HS-27A (cell line): Measurements from ENCODE around the gene HIC1.

ENCODE experiments used
- DNase-seq: peaks from one replicate; pipeline ENCODE4 v3.0.0-alpha.2; 2012; ENCODE audit warnings: low read depth, missing footprints

HIC1 gene

DNA sequence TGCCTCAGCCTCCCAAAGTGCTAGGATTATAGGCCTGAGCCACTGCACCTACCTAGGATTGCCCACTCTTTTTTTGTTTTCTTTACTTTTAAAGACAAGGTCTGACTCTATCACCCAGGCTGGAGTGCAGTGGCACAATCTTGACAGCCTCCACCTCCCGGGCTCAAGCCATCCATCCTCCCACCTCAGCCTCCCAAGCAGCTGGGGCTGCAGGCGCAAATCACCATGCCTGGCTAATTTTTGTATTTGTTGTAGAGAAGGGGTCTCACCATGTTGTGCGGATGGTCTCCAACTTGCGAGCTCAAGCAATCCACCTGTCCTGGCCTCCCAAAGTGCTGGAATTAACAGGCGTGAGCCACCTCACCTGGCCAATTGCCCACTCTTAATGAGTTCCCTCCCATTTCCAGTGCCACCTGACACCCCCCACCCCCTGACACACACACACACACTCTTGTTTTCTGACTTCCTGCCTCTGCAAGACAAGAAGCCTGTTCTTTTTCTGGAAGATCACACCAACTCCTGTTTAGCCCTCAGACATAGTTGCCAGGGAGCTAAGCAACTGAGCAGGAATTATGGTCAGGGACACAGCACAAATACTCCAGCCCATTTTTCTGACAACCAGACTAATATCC lies 10.5 kb upstream of the HIC1 start:
- no peak for DNase-seq

DNA sequence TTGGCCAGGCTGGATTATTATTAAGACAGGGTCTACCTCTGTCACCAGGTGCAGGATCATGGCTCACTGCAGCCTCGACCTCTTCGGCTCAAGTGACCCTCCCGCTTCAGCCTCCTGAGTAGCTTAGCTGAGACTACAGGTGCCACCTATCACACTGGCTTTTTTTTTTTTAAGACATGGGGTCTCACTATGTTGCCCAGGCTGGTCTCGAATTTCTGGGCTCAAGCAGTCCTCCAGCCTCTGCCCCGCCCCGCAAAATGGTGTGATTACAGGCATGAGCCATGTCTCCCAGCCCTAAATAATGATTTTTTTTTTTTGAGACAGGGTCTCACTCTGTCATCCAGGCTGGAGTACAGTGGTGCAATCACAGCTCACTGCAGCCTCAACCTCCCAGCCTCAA lies 7.3 kb upstream of the HIC1 start:
- DNase-seq = no peak

DNA sequence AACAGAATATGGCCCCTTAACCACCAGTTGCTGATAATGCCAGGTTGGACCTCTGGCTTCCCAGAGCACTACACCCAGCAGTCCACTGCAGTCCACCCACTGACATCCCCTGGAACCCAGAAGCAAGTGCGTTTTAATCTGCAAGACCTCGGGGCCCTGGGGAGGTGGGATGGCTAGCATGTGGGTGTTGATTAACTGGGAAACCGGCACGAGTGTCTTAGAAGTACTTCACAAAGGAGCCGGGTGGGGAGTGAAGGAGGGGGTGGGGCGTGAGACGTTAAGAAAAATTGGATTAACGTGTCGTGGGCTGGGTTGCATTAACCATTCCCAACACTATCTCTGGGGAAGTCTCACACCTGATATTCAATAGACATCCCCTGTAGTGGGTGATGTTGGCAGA lies 6.1 kb upstream of the HIC1 start:
- no peak for DNase-seq

DNA sequence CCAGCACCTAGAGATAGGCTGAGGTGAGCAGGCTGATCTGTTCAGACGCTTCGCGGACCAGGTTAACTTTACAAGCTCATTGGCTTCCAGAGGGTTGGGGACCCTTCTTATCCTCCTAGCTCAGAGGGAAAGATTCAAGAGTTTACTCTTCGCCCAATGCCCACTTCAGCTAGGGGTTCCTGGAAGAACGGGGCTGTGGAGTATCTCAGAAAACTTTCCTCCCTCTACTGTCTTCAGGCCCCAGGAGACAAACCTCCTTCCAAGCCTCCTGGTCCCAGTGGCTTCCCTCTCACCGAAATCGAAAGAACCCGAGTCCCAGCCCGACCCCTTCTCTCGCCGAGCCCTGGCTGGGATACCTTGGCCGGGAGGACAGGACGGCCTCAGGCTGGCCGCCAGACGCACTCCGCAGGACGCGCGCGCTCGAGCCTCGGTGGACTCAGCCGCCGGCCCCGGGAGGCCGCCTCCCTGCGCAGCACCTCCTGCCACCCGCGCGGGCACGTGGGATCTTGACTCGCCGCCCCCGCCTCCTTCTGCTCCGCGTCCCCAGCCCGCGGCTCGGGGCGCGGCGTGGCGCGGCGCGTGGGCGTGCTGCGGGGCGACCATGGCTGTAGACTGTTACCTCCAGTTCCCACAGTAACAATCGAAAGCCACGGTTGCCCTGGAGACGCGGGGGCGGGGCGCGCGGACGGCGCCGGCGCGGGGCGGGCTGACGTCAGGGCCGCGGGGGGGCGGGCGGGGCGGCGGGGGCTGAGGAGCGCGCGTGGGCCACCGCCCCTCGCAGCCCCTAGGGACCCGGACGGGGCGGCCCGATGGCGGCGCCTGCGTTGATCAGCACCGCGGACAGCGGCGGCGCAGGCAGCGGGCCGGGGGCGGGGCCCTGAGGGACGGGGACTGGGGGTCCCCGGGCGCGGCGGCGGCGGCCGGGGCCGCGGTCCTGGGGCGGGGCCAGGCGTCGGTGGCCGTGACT lies 5.3 kb upstream of the HIC1 start:
- no peak for DNase-seq

DNA sequence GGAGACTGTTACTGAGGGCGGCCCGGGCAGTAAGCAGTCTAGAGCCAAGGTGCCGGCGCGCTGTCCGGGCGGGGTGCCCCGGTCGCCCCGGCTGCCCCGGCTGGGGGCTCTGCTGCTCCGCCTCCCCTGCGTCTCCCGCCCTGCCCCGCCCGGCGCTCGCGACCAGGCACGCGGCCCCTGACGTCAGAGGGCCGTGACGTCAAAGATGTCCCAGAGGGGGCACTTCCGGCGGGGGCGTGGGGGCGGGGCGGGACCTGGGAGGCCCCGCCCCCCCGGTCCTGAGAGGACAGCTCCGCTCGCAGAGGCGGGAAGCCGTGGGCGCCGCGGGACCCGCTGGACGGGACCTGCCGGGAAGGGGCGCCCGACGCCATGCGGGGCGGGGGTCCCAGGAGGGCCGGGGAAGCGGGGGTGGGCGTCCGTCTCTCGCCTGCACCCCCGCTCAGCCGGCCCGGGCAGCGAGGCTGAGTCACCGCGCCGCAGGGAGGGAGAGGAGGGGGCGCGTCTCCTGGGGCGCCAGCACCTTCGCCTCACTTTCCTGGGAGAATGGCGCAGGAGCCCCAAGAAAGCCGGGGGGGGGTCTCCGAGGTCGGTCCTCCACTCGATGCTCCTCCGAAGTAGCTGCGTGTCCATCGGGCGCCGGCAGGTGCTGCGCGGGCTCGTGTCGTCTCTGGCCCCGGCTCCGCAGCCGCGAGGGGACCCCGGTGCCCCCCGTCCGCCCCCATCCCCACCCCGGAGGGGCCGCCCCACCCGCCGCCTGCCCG lies 4.4 kb upstream of the HIC1 start:
- no peak for DNase-seq

DNA sequence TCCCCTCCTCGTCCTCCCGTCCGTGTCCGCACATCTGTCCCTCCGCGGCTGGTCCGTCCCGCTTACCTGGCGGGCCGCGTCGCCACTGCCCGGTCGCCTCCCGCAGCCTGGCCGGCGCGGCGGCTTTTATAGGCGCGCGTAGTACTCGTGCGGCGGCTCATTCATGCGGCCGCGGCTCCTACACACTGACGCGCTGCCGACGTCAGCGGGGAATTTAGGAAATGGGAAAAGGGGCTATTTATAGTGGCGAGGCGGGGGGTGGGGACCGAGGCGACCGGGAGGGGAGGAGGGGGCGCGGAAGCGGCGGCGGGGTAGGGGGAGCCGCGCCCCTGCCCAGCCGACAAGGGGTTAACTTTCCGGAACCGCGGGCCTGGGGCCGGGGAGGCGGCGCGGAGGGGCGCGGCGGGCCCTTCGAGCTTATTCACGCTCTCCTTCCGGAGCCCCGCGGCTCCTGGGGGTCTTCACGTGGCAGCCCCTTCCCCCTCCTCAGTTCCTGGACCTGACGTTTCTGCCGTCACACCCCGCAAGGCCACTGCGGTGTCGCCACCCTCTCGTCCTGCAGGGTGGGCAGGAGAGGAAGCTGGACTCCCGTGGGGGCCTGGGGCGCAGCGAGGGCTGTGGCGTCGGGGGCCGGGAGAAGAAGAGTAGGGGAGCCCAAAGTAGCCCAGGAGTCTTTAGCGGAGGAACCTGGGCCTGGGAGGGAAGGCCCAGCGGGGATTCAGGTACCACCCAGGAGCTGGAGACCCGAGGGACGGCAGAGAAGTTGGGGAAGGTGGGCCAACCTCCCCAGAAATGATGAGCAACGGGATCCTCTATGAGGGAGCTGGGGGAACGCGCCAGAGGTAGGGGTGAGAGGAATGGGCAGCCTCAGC lies 3.6 kb upstream of the HIC1 start:
- DNase-seq = no peak

DNA sequence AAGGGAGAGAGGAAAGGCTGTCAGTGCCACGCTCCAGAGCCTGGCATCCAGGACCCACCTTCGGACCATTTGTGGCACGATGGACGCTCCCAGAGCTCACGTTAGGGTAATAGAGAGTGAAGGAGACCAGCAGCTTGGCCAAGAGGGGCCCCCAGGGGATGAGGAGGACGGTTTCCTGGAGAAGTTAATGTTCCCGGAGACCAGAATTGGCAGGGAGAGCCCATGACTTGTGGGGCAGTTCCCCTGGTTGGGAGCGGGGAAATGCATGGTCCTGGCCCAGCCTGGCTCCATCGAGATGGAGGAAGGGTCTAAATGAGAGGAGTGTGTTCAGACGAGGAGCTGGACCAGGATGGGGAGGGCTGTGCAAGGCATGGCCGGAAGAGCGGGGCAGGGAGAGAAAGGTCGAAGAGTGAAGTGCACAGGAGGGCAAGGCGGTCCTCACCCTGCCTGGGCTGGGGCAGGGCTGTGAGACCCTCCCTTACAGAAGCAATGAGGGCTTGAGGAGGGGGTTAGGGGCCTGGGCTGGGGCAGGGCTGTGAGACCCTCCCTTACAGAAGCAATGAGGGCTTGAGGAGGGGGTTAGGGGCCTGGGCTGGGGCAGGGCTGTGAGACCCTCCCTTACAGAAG lies 2.9 kb upstream of the HIC1 start:
- no peak for DNase-seq

DNA sequence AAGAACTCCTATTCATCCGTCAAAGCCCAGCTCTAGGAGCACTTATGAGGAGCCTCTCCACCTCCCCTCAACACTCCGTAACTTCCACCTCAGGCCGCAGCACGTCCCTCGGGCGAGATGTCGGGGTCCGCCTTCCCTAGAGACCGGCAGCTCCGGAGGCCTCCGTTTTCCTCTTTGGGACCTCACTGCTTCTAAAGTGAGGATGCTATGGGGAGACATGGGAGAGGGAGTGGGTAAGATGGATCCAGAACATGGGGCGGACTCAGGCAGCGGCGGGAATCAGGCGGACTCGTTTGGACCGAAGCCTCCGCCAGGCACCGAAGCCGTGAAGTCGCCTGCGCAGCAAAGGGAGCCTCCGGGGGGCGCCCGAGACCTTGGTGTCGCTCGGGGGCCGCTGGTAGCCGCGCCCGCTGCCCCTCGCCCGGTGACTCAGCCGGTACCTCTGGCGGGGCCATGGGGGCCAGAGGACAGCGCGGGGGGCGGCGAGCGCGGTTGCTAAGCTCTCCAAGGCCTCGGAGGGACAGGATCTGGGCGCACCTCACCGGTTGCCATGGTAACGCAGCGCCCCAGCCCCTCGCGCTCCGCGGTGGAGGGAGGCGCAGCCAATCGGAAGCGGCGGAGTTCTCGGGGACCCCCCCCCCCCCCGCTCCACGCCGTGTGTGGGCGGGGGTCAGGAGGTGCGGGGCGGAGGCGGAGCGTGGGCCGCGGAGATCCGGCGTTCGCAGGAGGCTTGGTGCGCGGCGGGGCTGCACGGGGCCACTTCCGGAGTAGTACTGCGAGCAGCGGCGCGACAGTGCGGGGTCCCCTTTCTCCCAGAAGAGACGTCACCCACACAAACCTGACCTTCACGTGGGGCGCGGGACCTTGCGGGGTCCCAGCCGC lies 1.3 kb upstream of the HIC1 start:
- no peak for DNase-seq

DNA sequence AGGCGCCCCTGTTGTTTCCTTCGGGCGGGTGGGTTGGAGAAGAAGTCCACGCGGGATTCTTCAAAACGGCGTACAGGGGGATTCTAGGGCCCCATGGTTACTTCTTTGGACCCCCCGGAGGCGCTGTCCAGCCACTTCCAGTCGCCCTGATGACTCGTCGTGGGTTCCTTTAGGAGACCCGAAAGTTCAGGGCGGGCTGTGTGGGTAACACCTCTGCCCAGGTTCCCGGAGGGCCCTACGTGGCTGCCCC lies 716 bp upstream of the HIC1 start:
- no peak for DNase-seq

DNA sequence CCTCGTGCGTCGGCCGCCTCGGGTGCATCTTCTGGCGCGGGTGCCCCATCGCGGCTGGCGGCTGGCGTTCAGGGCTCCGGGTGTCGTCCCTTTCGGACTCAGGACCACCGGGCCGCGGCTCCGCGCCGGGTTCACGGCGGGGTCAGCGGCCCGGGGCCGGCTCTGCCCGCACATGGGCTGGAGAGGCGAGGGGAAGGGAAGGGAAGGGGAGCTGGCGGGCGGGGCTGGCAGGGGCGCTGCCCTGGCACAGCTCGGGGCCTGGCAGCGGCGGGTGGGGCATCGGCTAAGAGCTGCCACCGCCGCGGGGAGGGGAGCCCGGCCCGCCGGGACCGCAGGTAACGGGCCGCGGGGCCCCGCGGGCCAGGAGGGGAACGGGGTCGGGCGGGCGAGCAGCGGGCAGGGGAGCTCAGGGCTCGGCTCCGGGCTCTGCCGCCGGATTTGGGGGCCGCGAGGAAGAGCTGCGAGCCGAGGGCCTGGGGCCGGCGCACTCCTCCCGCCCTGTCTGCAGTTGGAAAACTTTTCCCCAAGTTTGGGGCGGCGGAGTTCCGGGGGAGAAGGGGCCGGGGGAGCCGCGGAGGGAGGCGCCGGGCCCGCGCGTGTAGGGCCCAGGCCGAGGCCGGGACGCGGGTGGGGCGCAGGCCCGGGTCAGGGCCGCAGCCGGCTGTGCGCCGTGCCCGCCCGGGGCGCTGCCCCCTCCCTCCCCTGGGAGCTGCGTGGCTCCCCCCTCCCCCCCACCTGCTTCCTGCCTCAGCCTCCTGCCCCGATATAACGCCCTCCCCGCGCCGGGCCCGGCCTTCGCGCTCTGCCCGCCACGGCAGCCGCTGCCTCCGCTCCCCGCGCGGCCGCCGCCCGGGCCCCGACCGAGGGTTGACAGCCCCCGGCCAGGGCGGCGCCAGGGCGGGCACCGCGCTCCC lies 646 bp downstream of the HIC1 start:
- DNase-seq = no peak

DNA sequence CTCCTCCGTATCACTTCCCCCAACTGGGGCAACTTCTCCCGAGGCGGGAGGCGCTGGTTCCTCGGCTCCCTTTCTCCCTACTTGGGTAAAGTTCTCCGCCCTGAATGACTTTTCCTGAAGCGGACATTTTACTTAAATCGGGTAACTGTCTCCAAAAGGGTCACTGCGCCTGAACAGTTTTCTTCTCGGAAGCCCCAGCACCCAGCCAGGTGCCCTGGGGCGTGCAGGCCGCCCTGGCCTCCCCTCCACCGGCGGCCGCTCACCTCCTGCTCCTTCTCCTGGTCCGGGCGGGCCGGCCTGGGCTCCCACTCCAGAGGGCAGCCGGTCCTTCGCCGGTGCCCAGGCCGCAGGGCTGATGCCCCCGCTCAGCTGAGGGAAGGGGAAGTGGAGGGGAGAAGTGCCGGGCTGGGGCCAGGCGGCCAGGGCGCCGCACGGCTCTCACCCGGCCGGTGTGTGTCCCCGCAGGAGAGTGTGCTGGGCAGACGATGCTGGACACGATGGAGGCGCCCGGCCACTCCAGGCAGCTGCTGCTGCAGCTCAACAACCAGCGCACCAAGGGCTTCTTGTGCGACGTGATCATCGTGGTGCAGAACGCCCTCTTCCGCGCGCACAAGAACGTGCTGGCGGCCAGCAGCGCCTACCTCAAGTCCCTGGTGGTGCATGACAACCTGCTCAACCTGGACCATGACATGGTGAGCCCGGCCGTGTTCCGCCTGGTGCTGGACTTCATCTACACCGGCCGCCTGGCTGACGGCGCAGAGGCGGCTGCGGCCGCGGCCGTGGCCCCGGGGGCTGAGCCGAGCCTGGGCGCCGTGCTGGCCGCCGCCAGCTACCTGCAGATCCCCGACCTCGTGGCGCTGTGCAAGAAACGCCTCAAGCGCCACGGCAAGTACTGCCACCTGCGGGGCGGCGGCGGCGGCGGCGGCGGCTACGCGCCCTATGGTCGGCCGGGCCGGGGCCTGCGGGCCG lies 1.6 kb downstream of the HIC1 start:
- no peak for DNase-seq

DNA sequence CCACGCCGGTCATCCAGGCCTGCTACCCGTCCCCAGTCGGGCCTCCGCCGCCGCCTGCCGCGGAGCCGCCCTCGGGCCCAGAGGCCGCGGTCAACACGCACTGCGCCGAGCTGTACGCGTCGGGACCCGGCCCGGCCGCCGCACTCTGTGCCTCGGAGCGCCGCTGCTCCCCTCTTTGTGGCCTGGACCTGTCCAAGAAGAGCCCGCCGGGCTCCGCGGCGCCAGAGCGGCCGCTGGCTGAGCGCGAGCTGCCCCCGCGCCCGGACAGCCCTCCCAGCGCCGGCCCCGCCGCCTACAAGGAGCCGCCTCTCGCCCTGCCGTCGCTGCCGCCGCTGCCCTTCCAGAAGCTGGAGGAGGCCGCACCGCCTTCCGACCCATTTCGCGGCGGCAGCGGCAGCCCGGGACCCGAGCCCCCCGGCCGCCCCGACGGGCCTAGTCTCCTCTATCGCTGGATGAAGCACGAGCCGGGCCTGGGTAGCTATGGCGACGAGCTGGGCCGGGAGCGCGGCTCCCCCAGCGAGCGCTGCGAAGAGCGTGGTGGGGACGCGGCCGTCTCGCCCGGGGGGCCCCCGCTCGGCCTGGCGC lies 2.4 kb downstream of the HIC1 start:
- no peak for DNase-seq

DNA sequence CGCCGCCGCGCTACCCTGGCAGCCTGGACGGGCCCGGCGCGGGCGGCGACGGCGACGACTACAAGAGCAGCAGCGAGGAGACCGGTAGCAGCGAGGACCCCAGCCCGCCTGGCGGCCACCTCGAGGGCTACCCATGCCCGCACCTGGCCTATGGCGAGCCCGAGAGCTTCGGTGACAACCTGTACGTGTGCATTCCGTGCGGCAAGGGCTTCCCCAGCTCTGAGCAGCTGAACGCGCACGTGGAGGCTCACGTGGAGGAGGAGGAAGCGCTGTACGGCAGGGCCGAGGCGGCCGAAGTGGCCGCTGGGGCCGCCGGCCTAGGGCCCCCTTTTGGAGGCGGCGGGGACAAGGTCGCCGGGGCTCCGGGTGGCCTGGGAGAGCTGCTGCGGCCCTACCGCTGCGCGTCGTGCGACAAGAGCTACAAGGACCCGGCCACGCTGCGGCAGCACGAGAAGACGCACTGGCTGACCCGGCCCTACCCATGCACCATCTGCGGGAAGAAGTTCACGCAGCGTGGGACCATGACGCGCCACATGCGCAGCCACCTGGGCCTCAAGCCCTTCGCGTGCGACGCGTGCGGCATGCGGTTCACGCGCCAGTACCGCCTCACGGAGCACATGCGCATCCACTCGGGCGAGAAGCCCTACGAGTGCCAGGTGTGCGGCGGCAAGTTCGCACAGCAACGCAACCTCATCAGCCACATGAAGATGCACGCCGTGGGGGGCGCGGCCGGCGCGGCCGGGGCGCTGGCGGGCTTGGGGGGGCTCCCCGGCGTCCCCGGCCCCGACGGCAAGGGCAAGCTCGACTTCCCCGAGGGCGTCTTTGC lies 3.1 kb downstream of the HIC1 start:
- no peak for DNase-seq

DNA sequence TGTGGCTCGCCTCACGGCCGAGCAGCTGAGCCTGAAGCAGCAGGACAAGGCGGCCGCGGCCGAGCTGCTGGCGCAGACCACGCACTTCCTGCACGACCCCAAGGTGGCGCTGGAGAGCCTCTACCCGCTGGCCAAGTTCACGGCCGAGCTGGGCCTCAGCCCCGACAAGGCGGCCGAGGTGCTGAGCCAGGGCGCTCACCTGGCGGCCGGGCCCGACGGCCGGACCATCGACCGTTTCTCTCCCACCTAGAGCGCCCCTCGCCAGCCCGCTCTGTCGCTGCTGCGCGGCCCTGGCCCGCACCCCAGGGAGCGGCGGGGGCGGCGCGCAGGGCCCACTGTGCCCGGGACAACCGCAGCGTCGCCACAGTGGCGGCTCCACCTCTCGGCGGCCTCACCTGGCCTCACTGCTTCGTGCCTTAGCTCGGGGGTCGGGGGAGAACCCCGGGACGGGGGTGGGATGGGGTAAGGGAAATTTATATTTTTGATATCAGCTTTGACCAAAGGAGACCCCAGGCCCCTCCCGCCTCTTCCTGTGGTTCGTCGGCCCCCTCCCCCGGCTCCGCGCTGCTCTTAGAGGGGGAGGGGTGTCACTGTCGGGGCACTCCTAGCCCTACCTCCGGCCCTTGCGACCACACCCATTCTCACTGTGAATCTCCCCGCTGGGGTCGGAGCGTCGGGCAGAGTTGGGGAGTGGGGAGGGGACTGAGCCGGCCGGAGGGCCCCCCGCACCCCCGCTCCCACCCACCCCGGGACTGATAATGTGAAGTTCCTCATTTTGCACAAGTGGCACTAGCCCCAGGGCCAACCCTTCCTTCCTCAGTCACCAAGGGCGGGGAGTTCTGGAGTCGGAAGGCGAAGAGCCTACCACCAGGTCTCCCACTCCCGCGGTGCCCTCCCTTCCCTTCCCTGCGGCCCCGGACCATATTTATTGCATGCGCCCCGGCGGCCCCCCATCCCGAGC lies 4.0 kb downstream of the HIC1 start:
- DNase-seq = no peak

DNA sequence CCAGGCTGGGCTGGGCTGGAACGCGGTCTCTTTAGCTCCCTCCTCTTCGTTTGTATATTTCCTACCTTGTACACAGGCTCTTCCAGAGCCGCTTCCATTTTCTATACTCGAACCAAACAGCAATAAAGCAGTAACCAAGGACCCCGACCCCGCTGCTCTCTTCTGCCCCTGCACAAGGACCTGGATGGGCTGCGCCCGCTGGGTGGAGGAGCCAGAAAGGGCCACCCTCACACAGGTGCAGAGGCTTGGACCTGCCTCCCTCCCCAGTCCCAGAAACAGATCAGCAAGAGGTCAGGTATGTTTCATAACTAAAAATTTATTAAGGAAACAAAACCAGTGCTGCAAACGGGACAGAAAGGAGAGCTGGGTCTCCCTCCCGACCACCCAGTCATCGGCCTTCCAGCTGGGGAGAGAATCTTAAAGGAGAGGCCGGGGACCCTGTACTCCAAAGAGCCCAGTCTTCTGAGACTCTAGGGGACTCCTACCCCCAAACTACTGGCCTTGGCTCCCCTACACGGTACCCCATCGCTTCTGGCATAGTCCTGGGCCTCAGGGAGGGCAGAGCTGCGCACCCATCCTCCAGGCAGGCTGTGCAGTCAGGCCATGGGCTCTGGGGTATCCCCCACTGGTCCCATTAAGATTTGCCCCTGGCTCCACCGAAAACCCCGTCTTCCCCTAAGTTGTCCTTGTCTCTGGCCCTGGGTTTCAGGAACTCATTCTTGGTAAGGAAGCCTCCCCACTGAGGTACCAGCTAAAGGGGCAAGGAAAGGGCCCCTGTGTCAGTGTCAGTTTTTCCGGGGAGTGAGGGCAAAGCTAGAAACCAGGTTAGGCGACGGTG lies 4.9 kb downstream of the HIC1 start:
- DNase-seq = no peak
